ENCODE measurements around the gene ARHGEF5. TPM values are rescaled to one million over a fixed set of nuclear protein-coding genes. Genes with fewer than 3 reads are reported as not detected.
"Not testable (repeated sequence)": the region's sequence is repeated elsewhere in the genome, so short reads cannot be mapped to it uniquely, and the experiment has no call there.

Gene ARHGEF5
- polyA plus RNA-seq, 1 donor (not counting 4 experiments of a cell fraction or from before 2014, with no cell fraction given) = 24.2 TPM

GRCh38 chr7:144330044-144330443 lies 25.2 kb upstream of the ARHGEF5 start:
- dilution Hi-C loops (cut with MboI; ENCODE audit: extremely low pct_ligation_motif_present, low sequenced_read_pairs); H3K9ac ChIP-seq (ENCODE audit: control insufficient read depth, extremely low read depth, insufficient read depth, low read length); H3K9me1 ChIP-seq (ENCODE audit: control insufficient read depth, extremely low read depth, insufficient read depth, low read length); H3K4me2 ChIP-seq (ENCODE audit: control insufficient read depth, extremely low read depth, insufficient read depth, low read depth, low read length); FAIRE-seq; H3K4me1 ChIP-seq (ENCODE audit: control insufficient read depth, extremely low read depth, insufficient read depth, low read length); H3K27me3 ChIP-seq (ENCODE audit: control insufficient read depth, extremely low read depth, insufficient read depth, low read length); H3K79me2 ChIP-seq (ENCODE audit: control insufficient read depth, insufficient read depth, low read length); H2AFZ ChIP-seq (ENCODE audit: control insufficient read depth, low read length); H3K9me3 ChIP-seq (ENCODE audit: control insufficient read depth, low read depth, low read length); H3K36me3 ChIP-seq (ENCODE audit: control insufficient read depth in 2 of 2, extremely low read depth in 1 of 2, insufficient read depth in 2 of 2, low read length in 2 of 2); DNase-seq (ENCODE audit: low read depth, low spot score); H4K20me1 ChIP-seq (ENCODE audit: control insufficient read depth, extremely low read depth, insufficient read depth, low read length); H3K4me3 ChIP-seq (ENCODE audit: control insufficient read depth in 2 of 3, extremely low read depth in 1 of 3, insufficient read depth in 2 of 3, low read depth in 1 of 3, low read length in 3 of 3); H3K27ac ChIP-seq (ENCODE audit: control insufficient read depth, insufficient read depth, low read length): not testable (repeated sequence)

GRCh38 chr7:144331221-144331995 lies 23.8 kb upstream of the ARHGEF5 start:
- H3K9ac ChIP-seq (ENCODE audit: control insufficient read depth, extremely low read depth, insufficient read depth, low read length); H3K9me3 ChIP-seq (ENCODE audit: control insufficient read depth, low read depth, low read length); H2AFZ ChIP-seq (ENCODE audit: control insufficient read depth, low read length); H3K4me2 ChIP-seq (ENCODE audit: control insufficient read depth, extremely low read depth, insufficient read depth, low read depth, low read length); H3K27me3 ChIP-seq (ENCODE audit: control insufficient read depth, extremely low read depth, insufficient read depth, low read length); DNase-seq (ENCODE audit: low read depth, low spot score); H3K9me1 ChIP-seq (ENCODE audit: control insufficient read depth, extremely low read depth, insufficient read depth, low read length); H3K79me2 ChIP-seq (ENCODE audit: control insufficient read depth, insufficient read depth, low read length); FAIRE-seq; H3K4me1 ChIP-seq (ENCODE audit: control insufficient read depth, extremely low read depth, insufficient read depth, low read length); dilution Hi-C loops (cut with MboI; ENCODE audit: extremely low pct_ligation_motif_present, low sequenced_read_pairs); H3K27ac ChIP-seq (ENCODE audit: control insufficient read depth, insufficient read depth, low read length); H3K36me3 ChIP-seq (ENCODE audit: control insufficient read depth in 2 of 2, extremely low read depth in 1 of 2, insufficient read depth in 2 of 2, low read length in 2 of 2); H3K4me3 ChIP-seq (ENCODE audit: control insufficient read depth in 2 of 3, extremely low read depth in 1 of 3, insufficient read depth in 2 of 3, low read depth in 1 of 3, low read length in 3 of 3); H4K20me1 ChIP-seq (ENCODE audit: control insufficient read depth, extremely low read depth, insufficient read depth, low read length): not testable (repeated sequence)

- H3K4me2 ChIP-seq (ENCODE audit: control insufficient read depth, extremely low read depth, insufficient read depth, low read depth, low read length); H3K36me3 ChIP-seq (ENCODE audit: control insufficient read depth in 2 of 2, extremely low read depth in 1 of 2, insufficient read depth in 2 of 2, low read length in 2 of 2); H3K9me3 ChIP-seq (ENCODE audit: control insufficient read depth, low read depth, low read length); H4K20me1 ChIP-seq (ENCODE audit: control insufficient read depth, extremely low read depth, insufficient read depth, low read length); H3K4me3 ChIP-seq (ENCODE audit: control insufficient read depth in 2 of 3, extremely low read depth in 1 of 3, insufficient read depth in 2 of 3, low read depth in 1 of 3, low read length in 3 of 3); DNase-seq (ENCODE audit: low read depth, low spot score); H3K79me2 ChIP-seq (ENCODE audit: control insufficient read depth, insufficient read depth, low read length); H3K27me3 ChIP-seq (ENCODE audit: control insufficient read depth, extremely low read depth, insufficient read depth, low read length); H2AFZ ChIP-seq (ENCODE audit: control insufficient read depth, low read length); H3K9me1 ChIP-seq (ENCODE audit: control insufficient read depth, extremely low read depth, insufficient read depth, low read length); H3K27ac ChIP-seq (ENCODE audit: control insufficient read depth, insufficient read depth, low read length); FAIRE-seq; H3K4me1 ChIP-seq (ENCODE audit: control insufficient read depth, extremely low read depth, insufficient read depth, low read length); dilution Hi-C loops (cut with MboI; ENCODE audit: extremely low pct_ligation_motif_present, low sequenced_read_pairs); H3K9ac ChIP-seq (ENCODE audit: control insufficient read depth, extremely low read depth, insufficient read depth, low read length): not testable (repeated sequence)
Observed at GRCh38 chr7:144331996-144332288, 23.3 kb upstream of the ARHGEF5 start.

GRCh38 chr7:144348625-144349024 lies 6.6 kb upstream of the ARHGEF5 start:
- FAIRE-seq; dilution Hi-C loops (cut with MboI; ENCODE audit: extremely low pct_ligation_motif_present, low sequenced_read_pairs): not testable (repeated sequence)

GRCh38 chr7:144351667-144352066 lies 3.5 kb upstream of the ARHGEF5 start:
- not testable (repeated sequence) for H3K4me1 ChIP-seq (ENCODE audit: control insufficient read depth, extremely low read depth, insufficient read depth, low read length); FAIRE-seq

More at GRCh38 chr7:144348625-144349024, 6.6 kb upstream of the ARHGEF5 start:
- H3K9me1 ChIP-seq (ENCODE audit: control insufficient read depth, extremely low read depth, insufficient read depth, low read length); H3K9ac ChIP-seq (ENCODE audit: control insufficient read depth, extremely low read depth, insufficient read depth, low read length); H2AFZ ChIP-seq (ENCODE audit: control insufficient read depth, low read length); H3K36me3 ChIP-seq (ENCODE audit: control insufficient read depth in 2 of 2, extremely low read depth in 1 of 2, insufficient read depth in 2 of 2, low read length in 2 of 2); DNase-seq (ENCODE audit: low read depth, low spot score); H4K20me1 ChIP-seq (ENCODE audit: control insufficient read depth, extremely low read depth, insufficient read depth, low read length); H3K4me1 ChIP-seq (ENCODE audit: control insufficient read depth, extremely low read depth, insufficient read depth, low read length); H3K79me2 ChIP-seq (ENCODE audit: control insufficient read depth, insufficient read depth, low read length); H3K4me2 ChIP-seq (ENCODE audit: control insufficient read depth, extremely low read depth, insufficient read depth, low read depth, low read length); H3K9me3 ChIP-seq (ENCODE audit: control insufficient read depth, low read depth, low read length); H3K4me3 ChIP-seq (ENCODE audit: control insufficient read depth in 2 of 3, extremely low read depth in 1 of 3, insufficient read depth in 2 of 3, low read depth in 1 of 3, low read length in 3 of 3); H3K27ac ChIP-seq (ENCODE audit: control insufficient read depth, insufficient read depth, low read length); H3K27me3 ChIP-seq (ENCODE audit: control insufficient read depth, extremely low read depth, insufficient read depth, low read length): not testable (repeated sequence)

More at GRCh38 chr7:144351667-144352066, 3.5 kb upstream of the ARHGEF5 start:
- H3K27me3 ChIP-seq (ENCODE audit: control insufficient read depth, extremely low read depth, insufficient read depth, low read length); H3K4me3 ChIP-seq (ENCODE audit: control insufficient read depth in 2 of 3, extremely low read depth in 1 of 3, insufficient read depth in 2 of 3, low read depth in 1 of 3, low read length in 3 of 3); H3K9ac ChIP-seq (ENCODE audit: control insufficient read depth, extremely low read depth, insufficient read depth, low read length); H3K27ac ChIP-seq (ENCODE audit: control insufficient read depth, insufficient read depth, low read length); H3K9me3 ChIP-seq (ENCODE audit: control insufficient read depth, low read depth, low read length); H3K36me3 ChIP-seq (ENCODE audit: control insufficient read depth in 2 of 2, extremely low read depth in 1 of 2, insufficient read depth in 2 of 2, low read length in 2 of 2); H3K4me2 ChIP-seq (ENCODE audit: control insufficient read depth, extremely low read depth, insufficient read depth, low read depth, low read length); DNase-seq (ENCODE audit: low read depth, low spot score); dilution Hi-C loops (cut with MboI; ENCODE audit: extremely low pct_ligation_motif_present, low sequenced_read_pairs); H4K20me1 ChIP-seq (ENCODE audit: control insufficient read depth, extremely low read depth, insufficient read depth, low read length); H3K9me1 ChIP-seq (ENCODE audit: control insufficient read depth, extremely low read depth, insufficient read depth, low read length); H3K79me2 ChIP-seq (ENCODE audit: control insufficient read depth, insufficient read depth, low read length); H2AFZ ChIP-seq (ENCODE audit: control insufficient read depth, low read length): not testable (repeated sequence)

Measured in keratinocyte (primary cell).